CD14-positive monocyte (primary cell): ENCODE results near the gene S100A1. TPM values are rescaled to one million over a fixed set of nuclear protein-coding genes. Genes with fewer than 3 reads are reported as not detected.

Experiments used
- DNase-seq, 3 donors: peaks; one replicate each; pipeline ENCODE4 v3.0.0-alpha.2; 2011 to 2022
- H2AFZ ChIP-seq: 2 replicates; pipeline ENCODE4 v1.6.0; 2012; ENCODE audit warnings: mild to moderate bottlenecking, low read depth, low read length, inconsistent platforms; ENCODE audit not compliant: insufficient read depth, poor library complexity, severe bottlenecking
- H3K27ac ChIP-seq, 2 donors: 1 replicate in 1 of 2; 2 replicates in 1 of 2; pipeline ENCODE4 v1.5.1; 2012 to 2013; ENCODE audit warnings: low read length in 2 of 2, control low read depth in 1 of 2, inconsistent platforms in 1 of 2, low read depth in 1 of 2, mild to moderate bottlenecking in 1 of 2
- H3K27me3 ChIP-seq, 2 donors: one replicate each; pipeline versions ENCODE4 v1.6.0 to v1.6.1; 2011 to 2013; ENCODE audit warnings: low read length in 2 of 2; ENCODE audit not compliant: control insufficient read depth in 2 of 2, insufficient read depth in 2 of 2
- H3K36me3 ChIP-seq, 2 donors: replicated peaks in 1 of 2; 1 replicate in 1 of 2; 2 replicates in 1 of 2; pipeline versions ENCODE4 v1.5.1 to v1.6.1; 2012 to 2013; ENCODE audit warnings: low read length in 2 of 2, control low read depth in 1 of 2, inconsistent platforms in 1 of 2, mild to moderate bottlenecking in 1 of 2; ENCODE audit not compliant: insufficient read depth in 2 of 2, control insufficient read depth in 1 of 2
- H3K4me1 ChIP-seq, 2 donors: 1 replicate in 1 of 2; 2 replicates in 1 of 2; pipeline versions ENCODE4 v1.5.1 to v1.6.1; 2012 to 2013; ENCODE audit warnings: low read length in 2 of 2, control low read depth in 1 of 2, inconsistent platforms in 1 of 2, mild to moderate bottlenecking in 1 of 2, moderate library complexity in 1 of 2; ENCODE audit not compliant: insufficient read depth in 2 of 2, control insufficient read depth in 1 of 2
- H3K4me2 ChIP-seq: replicated peaks from 2 replicates; pipeline ENCODE3; 2012; ENCODE audit warnings: low read length, moderate library complexity, mild to moderate bottlenecking; ENCODE audit not compliant: poor library complexity, severe bottlenecking; ENCODE audit errors: extremely low read depth
- H3K4me3 ChIP-seq, 3 experiments: fragments of 200-600 bp in 1 of 3; sonication (generic) in 1 of 3; replicated peaks in 1 of 3; 1 replicate in 2 of 3; 2 replicates in 1 of 3; pipeline ENCODE4 v1.5.1; 2011 to 2013; ENCODE audit warnings: low read length in 3 of 3, mild to moderate bottlenecking in 3 of 3, control low read depth in 2 of 3, low read depth in 2 of 3, inconsistent platforms in 1 of 3, moderate library complexity in 1 of 3
- H3K79me2 ChIP-seq: 2 replicates; pipeline ENCODE4 v1.6.0; 2012; ENCODE audit warnings: mild to moderate bottlenecking, control low read depth, inconsistent platforms, low read length, moderate library complexity; ENCODE audit not compliant: insufficient read depth
- H3K9ac ChIP-seq: 2 replicates; pipeline ENCODE4 v1.6.0; 2017; ENCODE audit warnings: low read length, mild to moderate bottlenecking; ENCODE audit not compliant: insufficient read depth, poor library complexity, severe bottlenecking
- H3K9me3 ChIP-seq, 2 donors: replicated peaks in 1 of 2; 1 replicate in 1 of 2; 2 replicates in 1 of 2; pipeline versions ENCODE4 v1.5.1 to v1.6.1; 2012 to 2013; ENCODE audit warnings: low read length in 2 of 2, control low read depth in 1 of 2; ENCODE audit not compliant: control insufficient read depth in 1 of 2, insufficient read depth in 1 of 2
- H4K20me1 ChIP-seq: 2 replicates; pipeline ENCODE4 v1.6.0; 2012; ENCODE audit warnings: mild to moderate bottlenecking, low read length, control low read depth, moderate library complexity; ENCODE audit not compliant: insufficient read depth
- H3K27ac Mint-ChIP-seq, 7 donors: one replicate each; pipeline ENCODE4 v1.8.0; 2020; ENCODE audit warnings: mild to moderate bottlenecking in 7 of 7, mixed read lengths in 7 of 7, moderate library complexity in 6 of 7, inconsistent platforms in 2 of 7
- H3K27me3 Mint-ChIP-seq, 3 donors: one replicate each; pipeline ENCODE4 v1.8.0; 2021 to 2022; ENCODE audit warnings: low read depth in 3 of 3, mild to moderate bottlenecking in 3 of 3, mixed read lengths in 3 of 3, moderate library complexity in 3 of 3, inconsistent platforms in 1 of 3
- H3K36me3 Mint-ChIP-seq, 2 donors: one replicate each; pipeline ENCODE4 v1.8.0; 2020; ENCODE audit warnings: mixed read lengths in 2 of 2, inconsistent platforms in 1 of 2, mild to moderate bottlenecking in 1 of 2
- H3K4me1 Mint-ChIP-seq: one replicate; pipeline ENCODE4 v1.8.0; 2020; ENCODE audit warnings: mild to moderate bottlenecking, mixed read lengths
- H3K4me3 Mint-ChIP-seq, 2 donors: one replicate each; pipeline ENCODE4 v1.8.0; 2020; ENCODE audit warnings: mild to moderate bottlenecking in 2 of 2, mixed read lengths in 2 of 2, moderate library complexity in 1 of 2
- H3K9me3 Mint-ChIP-seq, 7 donors: one replicate each; pipeline ENCODE4 v1.8.0; 2020 to 2022; ENCODE audit warnings: mixed read lengths in 7 of 7, mild to moderate bottlenecking in 6 of 7, moderate library complexity in 6 of 7, inconsistent platforms in 2 of 7
- CTCF ChIP-seq: fragments of 200-600 bp; IDR thresholded peaks from one replicate; pipeline ENCODE4 v1.8.0; 2022; ENCODE audit warnings: antibody characterized with exemption, mild to moderate bottlenecking
- WGBS: methylation state at CpG from one replicate; pipeline ENCODE4 v1.1.5; 2013; ENCODE audit warnings: missing lambda C conversion rate; ENCODE audit not compliant: insufficient coverage; 5-methylcytosine and 5-hydroxymethylcytosine counted together
- intact Hi-C, 2 donors: fragments of 100-400 bp; cut with micrococcal nuclease; formaldehyde crosslinking; loops; one replicate each; pipeline versions ENCODE4 v1.15.0 to v1.15.1; 2023
- polyA plus RNA-seq, 3 donors: library from polyadenylated mRNA; depleted of rRNA in 1 of 3; unstranded in 2 of 3; stranded (reverse) in 1 of 3; fragments of 300-500 nt in 2 of 3; fragments of >200 nt in 1 of 3; fragmentation: Illumina TruSeq in 2 of 3; gene quantifications; 1 replicate in 2 of 3; 2 replicates in 1 of 3; pipeline ENCODE4 v1.2.3, GENCODE V29; 2012 to 2021

Gene S100A1
- polyA plus RNA-seq, 3 donors: not detected

GRCh38 chr1:153631047-153632022, 3.1 kb downstream of the S100A1 start:
- Histone ChIP-seq H2AFZ (no peak overlapping the region), H3K4me2 (no peak overlapping the region), H3K4me1 (peaks cover 34 to 54% of the 10 kb centered on the region in 2 donors), H3K27me3 (peaks cover 0 to 1% of the 10 kb centered on the region in 2 donors), H3K79me2 (peaks cover 23% of the 10 kb centered on the region), H3K36me3 (peaks cover 6% of the 10 kb centered on the region in 2 donors), H3K27ac (no peak overlapping the region), H3K9me3 (no peaks in the 10 kb centered on the region), H3K9ac (no peak overlapping the region), H3K4me3 (no peak overlapping the region), H4K20me1 (peaks cover 20% of the 10 kb centered on the region)
- no peak for TF ChIP-seq CTCF
- H3K27ac Mint-ChIP-seq: peak overlapping the region in 5 of 7 donors; percentile 2 to 77 (median 65)
- intact Hi-C loops: loop anchor here (5.0 kb wide), 4 partner anchors 34 to 106 kb away; partner anchors contain the start of gene ILF2 (in 1 of the 2)
- no peak for DNase-seq
- no peaks in the 10 kb centered on the region for H3K9me3 Mint-ChIP-seq
- 93% methylated on average over 2 of the region's 10 CpGs for WGBS
- H3K4me1 Mint-ChIP-seq: peaks cover 53% of the 10 kb centered on the region
- H3K27me3 Mint-ChIP-seq: peaks cover 8 to 11% (median 9%) of the 10 kb centered on the region in 3 donors
- H3K4me3 Mint-ChIP-seq: no peak overlapping the region
- peaks cover 4 to 12% of the 10 kb centered on the region in 2 donors for H3K36me3 Mint-ChIP-seq

GRCh38 chr1:153633161-153633753, 5.0 kb downstream of the S100A1 start:
- peak overlapping the region; percentile 99 to 100 (median 100) for H3K27ac Mint-ChIP-seq
- no peak for TF ChIP-seq CTCF
- Histone ChIP-seq H3K4me3 (peak overlapping the region; percentile 18 to 85 (median 85)), H3K27ac (peak overlapping the region; percentile 98), H3K79me2 (peaks cover 42% of the 10 kb centered on the region), H3K27me3 (no peaks in the 10 kb centered on the region), H3K9ac (no peak overlapping the region), H4K20me1 (peaks cover 39% of the 10 kb centered on the region), H2AFZ (peak overlapping the region; percentile 65), H3K4me2 (peak overlapping the region; percentile 90), H3K9me3 (no peaks in the 10 kb centered on the region), H3K36me3 (peaks cover 24 to 25% of the 10 kb centered on the region in 2 donors), H3K4me1 (peaks cover 24 to 40% of the 10 kb centered on the region in 2 donors)
- H3K4me3 Mint-ChIP-seq: peak overlapping the region; percentile 90 to 97
- peaks cover 0 to 2% (median 0%) of the 10 kb centered on the region in 3 donors for H3K27me3 Mint-ChIP-seq
- 73% methylated on average over 8 of the region's 18 CpGs for WGBS
- peaks cover 20 to 31% of the 10 kb centered on the region in 2 donors for H3K36me3 Mint-ChIP-seq
- DNase-seq: no peak
- peaks cover 41% of the 10 kb centered on the region for H3K4me1 Mint-ChIP-seq
- H3K9me3 Mint-ChIP-seq: no peaks in the 10 kb centered on the region
- intact Hi-C loops: loop anchor here (5.0 kb wide), 4 partner anchors 36 to 104 kb away; partner anchors contain the start of gene ILF2 (in 1 of the 2)
